Osteoblast (primary cell): Measurements from ENCODE around the gene TPP2. TPM values are rescaled to one million over a fixed set of nuclear protein-coding genes. Genes with fewer than 3 reads are reported as not detected.

Source experiments
- DNase-seq: peaks from one replicate; pipeline ENCODE4 v3.0.0; 2011; ENCODE audit warnings: low spot score, mixed read lengths; ENCODE audit not compliant: insufficient read length; ENCODE audit errors: missing footprints
- H2AFZ ChIP-seq: 2 replicates; pipeline ENCODE4 v1.6.0; 2011; ENCODE audit warnings: mild to moderate bottlenecking, low read length
- H3K27ac ChIP-seq: 2 replicates; pipeline ENCODE4 v1.5.1; 2011; ENCODE audit warnings: mild to moderate bottlenecking, low read depth, low read length, moderate library complexity
- H3K27me3 ChIP-seq: 2 replicates; pipeline ENCODE4 v1.6.0; 2012; ENCODE audit warnings: mild to moderate bottlenecking, control low read depth, inconsistent platforms, low read length, moderate library complexity; ENCODE audit not compliant: insufficient read depth
- H3K36me3 ChIP-seq: 2 replicates; pipeline ENCODE4 v1.5.1; 2011; ENCODE audit warnings: mild to moderate bottlenecking, low read length, control low read depth, moderate library complexity; ENCODE audit not compliant: insufficient read depth
- H3K4me1 ChIP-seq: 2 replicates; pipeline ENCODE4 v1.5.1; 2011; ENCODE audit warnings: mild to moderate bottlenecking, low read length, control low read depth, moderate library complexity; ENCODE audit not compliant: insufficient read depth
- H3K4me2 ChIP-seq: 2 replicates; pipeline ENCODE4 v1.6.0; 2011; ENCODE audit warnings: mild to moderate bottlenecking, low read length; ENCODE audit not compliant: insufficient read depth
- H3K4me3 ChIP-seq: fragments of 200-600 bp; sonication (generic); 3 replicates; pipeline ENCODE4 v1.5.1; 2012; ENCODE audit warnings: mild to moderate bottlenecking, low read length, inconsistent platforms; ENCODE audit not compliant: insufficient read depth
- H3K79me2 ChIP-seq: 2 replicates; pipeline ENCODE4 v1.6.0; 2012; ENCODE audit warnings: mild to moderate bottlenecking, low read length, control low read depth, inconsistent platforms; ENCODE audit not compliant: insufficient read depth
- H3K9me3 ChIP-seq: 2 replicates; pipeline ENCODE4 v1.5.1; 2011; ENCODE audit warnings: low read depth, low read length, control low read depth
- H4K20me1 ChIP-seq: 2 replicates; pipeline ENCODE4 v1.6.0; 2012; ENCODE audit warnings: mild to moderate bottlenecking, low read length, control low read depth; ENCODE audit not compliant: insufficient read depth
- total RNA-seq: library from RNA; depleted of rRNA; stranded (reverse); fragments of >200 nt; gene quantifications from 2 replicates; pipeline ENCODE4 v1.2.3, GENCODE V29; 2012
- TF ChIP-seq, protein P1 (sequence below): IDR thresholded peaks from 2 replicates; pipeline ENCODE4 v1.5.1; 2011; ENCODE audit warnings: mild to moderate bottlenecking, low read depth, low read length, moderate library complexity; ENCODE audit errors: extremely low read depth

Gene TPP2
- total RNA-seq, 1 donor = 57.5 TPM

DNA sequence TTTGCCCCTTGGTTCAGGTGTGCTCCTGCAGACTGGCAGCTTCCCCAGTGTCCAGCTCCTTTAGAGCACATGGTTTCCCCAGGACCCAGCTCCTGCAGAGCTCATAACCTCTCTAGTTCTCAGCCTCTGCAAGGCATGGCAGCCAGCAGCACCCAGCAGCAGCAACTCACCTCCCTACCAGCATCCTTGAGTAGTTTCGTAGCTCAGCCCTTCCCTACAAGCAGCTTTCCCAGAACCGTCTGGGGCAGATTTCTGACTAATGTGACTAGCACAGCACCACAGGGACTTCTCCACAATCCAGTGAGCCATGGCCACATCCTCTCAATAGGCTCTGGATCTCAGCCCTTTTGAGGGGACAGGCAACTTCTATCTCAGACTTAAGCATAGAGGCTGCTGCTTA is 112.2 kb downstream of the TPP2 start:
- H4K20me1 ChIP-seq = no peaks in the 10 kb centered on the region
- no peaks in the 10 kb centered on the region for H3K36me3 ChIP-seq
- TF ChIP-seq, protein P1, sequence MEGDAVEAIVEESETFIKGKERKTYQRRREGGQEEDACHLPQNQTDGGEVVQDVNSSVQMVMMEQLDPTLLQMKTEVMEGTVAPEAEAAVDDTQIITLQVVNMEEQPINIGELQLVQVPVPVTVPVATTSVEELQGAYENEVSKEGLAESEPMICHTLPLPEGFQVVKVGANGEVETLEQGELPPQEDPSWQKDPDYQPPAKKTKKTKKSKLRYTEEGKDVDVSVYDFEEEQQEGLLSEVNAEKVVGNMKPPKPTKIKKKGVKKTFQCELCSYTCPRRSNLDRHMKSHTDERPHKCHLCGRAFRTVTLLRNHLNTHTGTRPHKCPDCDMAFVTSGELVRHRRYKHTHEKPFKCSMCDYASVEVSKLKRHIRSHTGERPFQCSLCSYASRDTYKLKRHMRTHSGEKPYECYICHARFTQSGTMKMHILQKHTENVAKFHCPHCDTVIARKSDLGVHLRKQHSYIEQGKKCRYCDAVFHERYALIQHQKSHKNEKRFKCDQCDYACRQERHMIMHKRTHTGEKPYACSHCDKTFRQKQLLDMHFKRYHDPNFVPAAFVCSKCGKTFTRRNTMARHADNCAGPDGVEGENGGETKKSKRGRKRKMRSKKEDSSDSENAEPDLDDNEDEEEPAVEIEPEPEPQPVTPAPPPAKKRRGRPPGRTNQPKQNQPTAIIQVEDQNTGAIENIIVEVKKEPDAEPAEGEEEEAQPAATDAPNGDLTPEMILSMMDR = no peak
- H3K79me2 ChIP-seq = no peaks in the 10 kb centered on the region
- no peaks in the 10 kb centered on the region for H3K9me3 ChIP-seq
- no peak for DNase-seq
- H3K27ac ChIP-seq = no peak overlapping the region
- no peak overlapping the region for H2AFZ ChIP-seq
- H3K4me1 ChIP-seq = peaks cover 29% of the 10 kb centered on the region
- no peak overlapping the region for H3K4me2 ChIP-seq
- H3K4me3 ChIP-seq = no peak overlapping the region
- no peaks in the 10 kb centered on the region for H3K27me3 ChIP-seq

DNA sequence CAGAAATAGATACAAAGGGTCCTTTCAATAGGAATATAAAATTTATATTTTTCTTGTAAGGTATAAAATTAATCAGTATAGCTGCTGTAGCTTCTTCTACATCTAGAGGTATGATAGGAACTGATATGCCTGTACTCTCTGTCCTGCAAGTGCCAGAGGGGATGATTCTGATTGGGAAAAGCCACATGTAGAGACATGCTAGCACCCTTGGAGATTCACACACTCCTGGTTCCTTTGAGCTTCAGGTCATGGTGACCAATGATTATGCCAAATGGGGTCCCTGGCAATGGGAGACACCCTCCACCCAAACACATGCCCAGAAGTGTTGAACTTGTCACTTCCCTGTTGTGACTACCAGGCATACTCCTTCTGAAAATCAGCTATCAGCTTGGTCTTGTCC is 112.8 kb downstream of the TPP2 start:
- H3K9me3 ChIP-seq = no peaks in the 10 kb centered on the region
- no peak overlapping the region for H3K4me2 ChIP-seq
- no peaks in the 10 kb centered on the region for H3K79me2 ChIP-seq
- DNase-seq = no peak
- H3K4me1 ChIP-seq = peaks cover 24% of the 10 kb centered on the region
- H3K4me3 ChIP-seq = no peak overlapping the region
- no peaks in the 10 kb centered on the region for H3K36me3 ChIP-seq
- H4K20me1 ChIP-seq = no peaks in the 10 kb centered on the region
- TF ChIP-seq, protein P1 = no peak
- H3K27ac ChIP-seq = no peak overlapping the region
- no peak overlapping the region for H2AFZ ChIP-seq
- no peaks in the 10 kb centered on the region for H3K27me3 ChIP-seq

DNA sequence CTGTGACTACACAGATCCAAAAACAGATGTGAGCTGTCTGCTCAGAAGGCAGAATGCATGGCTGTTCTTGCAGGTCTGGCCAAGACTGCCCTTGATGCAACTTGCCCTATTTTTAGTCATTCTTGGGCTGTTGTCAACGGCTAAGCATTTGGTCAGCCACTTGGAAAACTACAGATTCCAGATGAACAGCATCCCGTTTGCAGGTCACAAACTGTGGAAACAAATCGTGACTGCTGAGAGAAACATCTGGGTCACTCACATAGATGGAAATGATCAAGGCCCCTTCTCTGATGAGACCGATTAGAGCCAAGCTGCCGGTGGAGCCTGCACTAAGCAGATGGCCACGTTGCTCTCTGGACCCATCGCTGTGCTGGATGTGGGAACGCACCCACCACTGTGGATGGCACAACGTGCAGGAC is 113.5 kb downstream of the TPP2 start:
- Histone ChIP-seq H3K4me3 (no peak overlapping the region), H3K36me3 (no peaks in the 10 kb centered on the region), H3K4me1 (peaks cover 20% of the 10 kb centered on the region), H3K27me3 (no peaks in the 10 kb centered on the region), H3K27ac (no peak overlapping the region), H2AFZ (no peak overlapping the region), H3K4me2 (no peak overlapping the region), H3K79me2 (no peaks in the 10 kb centered on the region), H3K9me3 (no peaks in the 10 kb centered on the region), H4K20me1 (no peaks in the 10 kb centered on the region)
- DNase-seq = peak; percentile 11
- TF ChIP-seq, protein P1 = no peak

DNA sequence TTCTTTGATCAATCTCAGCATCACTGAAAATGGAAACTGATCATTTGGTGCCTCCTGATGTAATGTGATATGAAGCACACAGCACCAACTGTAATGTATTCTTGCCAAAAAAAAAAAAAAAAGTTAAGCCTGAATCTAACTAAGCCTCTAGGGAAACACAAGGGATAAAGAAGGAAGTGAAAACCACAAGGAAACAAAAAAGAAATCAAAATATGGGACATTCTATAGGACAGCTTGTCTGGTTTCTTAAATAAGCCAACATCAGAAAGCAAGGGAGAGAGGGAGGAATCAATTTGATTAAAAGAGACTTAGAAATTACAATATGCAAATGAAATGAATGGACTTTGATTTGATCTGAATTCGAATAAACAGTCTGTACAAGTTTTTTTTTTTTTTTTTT is 118.7 kb downstream of the TPP2 start:
- DNase-seq = peak; percentile 3
- TF ChIP-seq, protein P1 = no peak
- Histone ChIP-seq H3K79me2 (no peaks in the 10 kb centered on the region), H3K36me3 (no peaks in the 10 kb centered on the region), H3K27me3 (no peaks in the 10 kb centered on the region), H3K9me3 (no peaks in the 10 kb centered on the region), H3K4me3 (no peak overlapping the region), H3K4me2 (no peak overlapping the region), H3K27ac (no peak overlapping the region), H4K20me1 (no peaks in the 10 kb centered on the region), H3K4me1 (peaks cover 14% of the 10 kb centered on the region), H2AFZ (no peak overlapping the region)
